ENCODE data around the gene ZNF439.

GRCh38 chr19:11860721-11861120 is 12.2 kb downstream of the ZNF439 start:
- TF ChIP-seq CTCF (conservative IDR thresholded peaks at IDR 0.05; ENCODE audit: low read depth, low read length) = no peak
- TF ChIP-seq EZH2phosphoT487 (IDR thresholded peaks at IDR 0.05; ENCODE audit: borderline replicate concordance, low read length) = no peak
